Neutrophil (primary cell): ENCODE results near the gene SWT1.

Experiments
- H3K27ac ChIP-seq: fragments of 200-600 bp; sonication (generic); 2 replicates; pipeline ENCODE4 v1.5.1; 2016; ENCODE audit warnings: mild to moderate bottlenecking, moderate library complexity
- H3K27me3 ChIP-seq: fragments of 200-600 bp; sonication (generic); 2 replicates; pipeline ENCODE4 v1.6.0; 2016; ENCODE audit warnings: mild to moderate bottlenecking
- H3K36me3 ChIP-seq: fragments of 200-600 bp; sonication (generic); 2 replicates; pipeline ENCODE4 v1.5.1; 2017
- H3K4me1 ChIP-seq, 2 experiments: fragments of 200-600 bp in 1 of 2; sonication (generic) in 1 of 2; 1 replicate in 1 of 2; 2 replicates in 1 of 2; pipeline versions ENCODE4 v1.5.1 to v1.6.1; 2013 to 2016; ENCODE audit warnings: low read depth in 1 of 2, low read length in 1 of 2, mild to moderate bottlenecking in 1 of 2, moderate library complexity in 1 of 2; ENCODE audit not compliant: control insufficient read depth in 1 of 2, insufficient read depth in 1 of 2
- H3K4me3 ChIP-seq, 2 experiments: fragments of 200-600 bp in 1 of 2; sonication (generic) in 1 of 2; 1 replicate in 1 of 2; 2 replicates in 1 of 2; pipeline ENCODE4 v1.5.1; 2013 to 2016; ENCODE audit warnings: low read depth in 1 of 2, low read length in 1 of 2, mild to moderate bottlenecking in 1 of 2, moderate library complexity in 1 of 2
- H3K9me3 ChIP-seq: fragments of 200-600 bp; sonication (generic); 2 replicates; pipeline ENCODE4 v1.5.1; 2016
- TF ChIP-seq, protein P1 (sequence below): fragments of 200-600 bp; sonication (generic); IDR thresholded peaks from 2 replicates; pipeline ENCODE4 v1.5.1; 2016; ENCODE audit warnings: antibody characterized with exemption

Gene SWT1

DNA sequence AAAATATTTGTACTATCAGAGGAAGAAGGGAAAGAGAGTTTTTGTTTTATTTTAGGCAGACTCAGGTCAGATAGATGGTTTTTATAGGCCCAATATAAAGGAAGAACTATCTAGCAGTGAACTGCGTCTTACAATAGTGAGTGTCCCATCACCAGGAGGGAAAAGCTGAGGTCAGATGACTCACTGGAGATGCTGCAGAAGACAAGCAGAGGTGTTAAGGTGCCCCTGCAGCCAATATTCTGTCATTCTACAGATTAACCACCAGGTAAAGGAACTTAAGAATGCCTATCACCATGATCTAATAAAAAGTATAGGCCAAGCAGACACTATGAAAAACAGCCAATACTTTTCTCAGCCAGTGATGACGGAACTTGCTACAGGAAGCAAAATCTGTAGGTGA is 130.5 kb downstream of the SWT1 start:
- TF ChIP-seq, protein P1, sequence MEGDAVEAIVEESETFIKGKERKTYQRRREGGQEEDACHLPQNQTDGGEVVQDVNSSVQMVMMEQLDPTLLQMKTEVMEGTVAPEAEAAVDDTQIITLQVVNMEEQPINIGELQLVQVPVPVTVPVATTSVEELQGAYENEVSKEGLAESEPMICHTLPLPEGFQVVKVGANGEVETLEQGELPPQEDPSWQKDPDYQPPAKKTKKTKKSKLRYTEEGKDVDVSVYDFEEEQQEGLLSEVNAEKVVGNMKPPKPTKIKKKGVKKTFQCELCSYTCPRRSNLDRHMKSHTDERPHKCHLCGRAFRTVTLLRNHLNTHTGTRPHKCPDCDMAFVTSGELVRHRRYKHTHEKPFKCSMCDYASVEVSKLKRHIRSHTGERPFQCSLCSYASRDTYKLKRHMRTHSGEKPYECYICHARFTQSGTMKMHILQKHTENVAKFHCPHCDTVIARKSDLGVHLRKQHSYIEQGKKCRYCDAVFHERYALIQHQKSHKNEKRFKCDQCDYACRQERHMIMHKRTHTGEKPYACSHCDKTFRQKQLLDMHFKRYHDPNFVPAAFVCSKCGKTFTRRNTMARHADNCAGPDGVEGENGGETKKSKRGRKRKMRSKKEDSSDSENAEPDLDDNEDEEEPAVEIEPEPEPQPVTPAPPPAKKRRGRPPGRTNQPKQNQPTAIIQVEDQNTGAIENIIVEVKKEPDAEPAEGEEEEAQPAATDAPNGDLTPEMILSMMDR: no peak
- H3K4me1 ChIP-seq: peaks cover 10 to 15% of the 10 kb centered on the region in 2 experiments
- H3K4me3 ChIP-seq: no peak overlapping the region
- H3K27me3 ChIP-seq: no peaks in the 10 kb centered on the region
- H3K9me3 ChIP-seq: no peaks in the 10 kb centered on the region
- no peak overlapping the region for H3K27ac ChIP-seq
- H3K36me3 ChIP-seq: peaks cover 8% of the 10 kb centered on the region

DNA sequence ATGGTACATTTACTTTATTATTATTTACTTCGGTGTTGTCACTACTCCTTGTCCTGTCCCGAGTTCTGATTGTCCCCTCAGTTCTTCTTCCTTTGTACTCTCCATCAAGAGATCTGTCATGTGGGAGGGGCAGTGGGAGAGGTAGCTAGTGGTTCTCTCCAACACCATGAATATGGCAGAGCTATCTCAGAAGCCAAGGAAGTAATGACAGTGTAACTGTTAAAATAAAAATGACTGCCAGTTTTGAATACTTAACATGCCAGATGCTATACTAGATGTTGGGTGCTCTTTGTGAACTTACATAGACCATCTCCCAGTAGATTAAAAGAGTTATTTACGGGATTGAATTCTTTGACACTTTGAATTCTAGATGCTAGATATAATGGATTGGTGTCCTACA is 131.5 kb downstream of the SWT1 start:
- TF ChIP-seq, protein P1: no peak
- no peak overlapping the region for H3K27ac ChIP-seq
- H3K9me3 ChIP-seq: no peaks in the 10 kb centered on the region
- no peak overlapping the region for H3K4me3 ChIP-seq
- no peaks in the 10 kb centered on the region for H3K27me3 ChIP-seq
- H3K36me3 ChIP-seq: peaks cover 17% of the 10 kb centered on the region
- peaks cover 16 to 23% of the 10 kb centered on the region in 2 experiments for H3K4me1 ChIP-seq

DNA sequence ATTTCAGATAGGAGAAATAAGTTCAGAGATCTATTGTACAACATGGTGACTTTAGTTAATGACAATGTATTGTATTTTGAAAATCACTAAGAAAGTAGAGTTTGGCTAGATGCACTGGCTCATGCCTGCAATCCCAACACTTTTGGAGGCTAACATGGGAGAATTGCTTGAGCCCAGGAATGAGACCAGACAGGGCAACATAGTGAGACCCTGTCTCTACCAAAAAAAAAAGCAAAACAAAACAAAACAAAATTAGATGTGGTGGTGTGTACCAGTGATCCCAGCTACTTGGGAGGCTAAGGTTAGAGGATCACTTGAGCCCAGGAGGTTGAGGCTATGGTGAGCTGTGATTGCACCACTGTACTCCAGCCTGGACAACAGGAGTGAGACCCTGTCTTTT is 132.9 kb downstream of the SWT1 start:
- peaks cover 32% of the 10 kb centered on the region for H3K36me3 ChIP-seq
- H3K4me3 ChIP-seq: no peak overlapping the region
- no peaks in the 10 kb centered on the region for H3K9me3 ChIP-seq
- H3K4me1 ChIP-seq: peaks cover 16 to 23% of the 10 kb centered on the region in 2 experiments
- TF ChIP-seq, protein P1: no peak
- H3K27me3 ChIP-seq: no peaks in the 10 kb centered on the region
- no peak overlapping the region for H3K27ac ChIP-seq

DNA sequence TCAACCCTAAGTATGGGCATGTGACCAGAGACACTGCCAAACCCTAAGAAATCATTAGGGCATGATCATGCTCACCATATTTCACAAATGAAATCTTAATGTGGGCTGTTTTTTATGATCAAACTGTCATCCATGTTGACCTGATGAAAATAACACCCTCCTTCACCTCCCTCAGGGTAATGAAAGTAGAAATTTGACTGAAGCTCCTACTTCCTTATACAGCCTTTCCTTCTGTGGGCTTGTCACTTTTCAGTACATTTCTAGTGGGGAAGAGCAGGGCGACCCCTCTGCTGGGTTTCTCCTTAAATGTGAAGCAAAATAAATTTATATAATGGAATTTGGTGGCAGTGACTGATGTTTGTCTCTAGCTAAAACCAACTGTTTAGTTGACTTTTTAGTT is 134.2 kb downstream of the SWT1 start:
- Histone ChIP-seq H3K9me3 (peaks cover under 1% of the 10 kb centered on the region), H3K4me3 (no peak overlapping the region), H3K36me3 (peaks cover 44% of the 10 kb centered on the region), H3K27ac (peak overlapping the region; percentile 54), H3K4me1 (peaks cover 16 to 23% of the 10 kb centered on the region in 2 experiments), H3K27me3 (no peaks in the 10 kb centered on the region)
- TF ChIP-seq, protein P1: no peak

DNA sequence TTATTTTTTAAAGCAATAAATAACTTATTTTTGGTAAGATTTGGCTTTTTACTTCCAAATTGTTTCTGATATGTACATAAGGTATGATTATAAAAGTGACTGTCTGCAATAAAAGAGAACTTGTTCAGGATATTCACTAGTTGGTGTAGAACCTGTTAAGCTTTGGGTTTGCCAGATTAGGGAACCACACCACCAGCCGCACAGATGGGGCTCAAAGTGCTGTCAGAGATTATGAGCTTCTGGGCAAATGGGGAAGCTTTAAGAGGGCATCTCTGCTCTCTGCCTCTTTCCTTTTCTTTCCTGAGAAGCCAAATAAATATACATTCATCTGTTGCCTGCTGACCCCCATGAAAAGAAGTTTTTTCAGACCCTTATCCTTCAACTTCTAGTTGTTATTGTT is 134.7 kb downstream of the SWT1 start:
- H3K36me3 ChIP-seq: peaks cover 49% of the 10 kb centered on the region
- TF ChIP-seq, protein P1: no peak
- H3K27me3 ChIP-seq: no peaks in the 10 kb centered on the region
- no peak overlapping the region for H3K4me3 ChIP-seq
- peaks cover 16 to 23% of the 10 kb centered on the region in 2 experiments for H3K4me1 ChIP-seq
- peaks cover 3% of the 10 kb centered on the region for H3K9me3 ChIP-seq
- H3K27ac ChIP-seq: peak overlapping the region; percentile 54

DNA sequence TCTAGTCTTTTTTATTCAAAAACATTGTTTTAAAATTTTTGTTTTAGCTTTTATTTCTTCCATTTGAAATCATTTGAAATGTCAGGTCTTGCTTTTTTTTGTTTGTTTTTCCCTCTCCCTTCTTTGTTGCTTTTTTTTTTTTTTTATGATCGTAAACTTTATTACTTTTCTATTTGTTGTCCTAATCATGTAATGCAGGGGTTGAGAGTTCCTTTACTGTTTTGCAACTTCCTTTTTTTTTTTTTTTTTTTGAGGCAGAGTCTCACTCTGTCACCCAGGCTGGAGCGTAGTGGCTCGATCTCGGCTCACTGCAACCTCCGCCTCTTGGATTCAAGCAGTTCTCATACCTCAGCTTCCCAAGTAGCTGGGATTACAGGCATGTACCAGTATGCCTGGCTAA is 135.3 kb downstream of the SWT1 start:
- peaks cover 16 to 23% of the 10 kb centered on the region in 2 experiments for H3K4me1 ChIP-seq
- peak overlapping the region; percentile 78 for H3K27ac ChIP-seq
- H3K27me3 ChIP-seq: no peaks in the 10 kb centered on the region
- peaks cover 3% of the 10 kb centered on the region for H3K9me3 ChIP-seq
- peaks cover 55% of the 10 kb centered on the region for H3K36me3 ChIP-seq
- H3K4me3 ChIP-seq: no peak overlapping the region
- TF ChIP-seq, protein P1: no peak
